K562 (cell line): ENCODE measurements around the gene CIART. TPM values are rescaled to one million over a fixed set of nuclear protein-coding genes. Genes with fewer than 3 reads are reported as not detected.
A peak's percentile ranks its signal among the peaks of the same experiment; 100 is the strongest.

Experiments used
- CHD1 ChIP-seq: fragments of 200-600 bp; sonication (generic); IDR thresholded peaks from one replicate; pipeline ENCODE4 v1.6.1; 2012; ENCODE audit warnings: mild to moderate bottlenecking, moderate library complexity, low read length, inconsistent platforms
- EWSR1 ChIP-seq: fragments of 450-650 bp; IDR thresholded peaks from 2 replicates; pipeline ENCODE4 v1.6.1; 2018; ENCODE audit warnings: borderline replicate concordance, mild to moderate bottlenecking, low read depth, moderate library complexity; ENCODE audit not compliant: partially characterized antibody
- HMGN3 ChIP-seq: IDR thresholded peaks from 2 replicates; pipeline ENCODE4 v1.6.1; 2011; ENCODE audit warnings: borderline replicate concordance, low read depth, mild to moderate bottlenecking, mixed read lengths, low read length; ENCODE audit not compliant: insufficient read length; ENCODE audit errors: extremely low read depth
- JUNB ChIP-seq: fragments of 450-650 bp; formaldehyde crosslinking; conservative IDR thresholded peaks from 2 replicates; pipeline ENCODE4 v1.4.0; 2020; ENCODE audit warnings: mild to moderate bottlenecking
- KHSRP ChIP-seq: fragments of 450-650 bp; IDR thresholded peaks from 2 replicates; pipeline ENCODE4 v1.6.1; 2017
- KLF10 ChIP-seq: fragments of 250-450 bp; sonication (Bioruptor Pico); IDR thresholded peaks from 2 replicates; pipeline ENCODE4 v1.6.1; 2021; ENCODE audit warnings: matching md5 sums
- KLF13 ChIP-seq: fragments of 450-650 bp; IDR thresholded peaks from 2 replicates; pipeline ENCODE4 v1.6.1; 2016; ENCODE audit warnings: missing genetic modification characterization, low read depth, mild to moderate bottlenecking, missing compliant biosample characterization, moderate library complexity, borderline replicate concordance
- NR2C1 ChIP-seq, 2 experiments: fragments of 450-650 bp; IDR thresholded peaks; 2 replicates each; pipeline ENCODE4 v1.6.1; 2017; ENCODE audit warnings: mild to moderate bottlenecking in 2 of 2, antibody characterized with exemption in 1 of 2, inconsistent platforms in 1 of 2, missing compliant biosample characterization in 1 of 2, missing genetic modification characterization in 1 of 2
- PHB ChIP-seq: fragments of 250-450 bp; sonication (Bioruptor Pico); IDR thresholded peaks from 2 replicates; pipeline ENCODE4 v1.5.0; 2021
- PHF20 ChIP-seq: fragments of 450-650 bp; IDR thresholded peaks from 2 replicates; pipeline ENCODE4 v1.6.1; 2018; ENCODE audit not compliant: partially characterized antibody
- SMARCB1 ChIP-seq: IDR thresholded peaks from 2 replicates; pipeline ENCODE4 v1.6.1; 2011; ENCODE audit warnings: improper control_type of control experiment, low read depth; ENCODE audit not compliant: insufficient read length
- SNRNP70 ChIP-seq: fragments of 200-400 bp; formaldehyde crosslinking; optimal IDR thresholded peaks from 2 replicates; pipeline ENCODE3; 2017; ENCODE audit warnings: low read depth, low read length
- TAL1 ChIP-seq: fragments of 450-650 bp; IDR thresholded peaks from 2 replicates; pipeline ENCODE4 v1.6.1; 2016; ENCODE audit warnings: mild to moderate bottlenecking
- TCF7L2 ChIP-seq: fragments of 150-350 bp; IDR thresholded peaks from 2 replicates; pipeline ENCODE4 v1.6.1; 2016; ENCODE audit warnings: low read depth, mild to moderate bottlenecking, low read length, moderate library complexity
- TGIF2 ChIP-seq: sonication (generic); formaldehyde crosslinking; IDR thresholded peaks from 2 replicates; pipeline ENCODE4 v1.8.1; 2022; ENCODE audit warnings: mild to moderate bottlenecking, missing genetic modification reagents, moderate library complexity
- ZNF263 ChIP-seq: sonication (generic); formaldehyde crosslinking; IDR thresholded peaks from 2 replicates; pipeline ENCODE4 v1.8.0; 2022; ENCODE audit warnings: mild to moderate bottlenecking, missing genetic modification reagents, borderline replicate concordance
- ZNF274 ChIP-seq: IDR thresholded peaks from 2 replicates; pipeline ENCODE4 v1.6.1; 2011; ENCODE audit warnings: low read depth, mild to moderate bottlenecking, low read length, moderate library complexity, borderline replicate concordance
- ZNF583 ChIP-seq: fragments of 250-450 bp; sonication (Bioruptor Pico); IDR thresholded peaks from 2 replicates; pipeline ENCODE4 v1.4.0; 2020
- ZNF75A ChIP-seq: fragments of 450-650 bp; formaldehyde crosslinking; IDR thresholded peaks from 2 replicates; pipeline ENCODE4 v1.4.0; 2020; ENCODE audit warnings: mild to moderate bottlenecking
- ZNF77 ChIP-seq: fragments of 250-450 bp; sonication (Bioruptor Pico); IDR thresholded peaks from 2 replicates; pipeline ENCODE4 v1.5.0; 2020
- polyA plus RNA-seq, 8 experiments: library from polyadenylated mRNA; depleted of rRNA in 4 of 8; stranded (reverse) in 5 of 8; unstranded in 3 of 8; fragments of >200 nt; fragmentation: Nextera tagmentation in 2 of 8; fragmentation: Illumina TruSeq in 1 of 8; extraction: Ambion mirVana in 2 of 8; extraction: Trizol in 1 of 8; gene quantifications; 2 replicates each; pipeline versions ENCODE4 v1.2.1 to v1.2.3, GENCODE V29; 2011 to 2014; ENCODE audit warnings: inconsistent platforms in 1 of 8, missing spikeins in 1 of 8
- total RNA-seq, 7 experiments: library from RNA; depleted of rRNA in 6 of 7; stranded (reverse); fragments of >200 nt in 6 of 7; fragmentation: Illumina TruSeq in 2 of 7; extraction: Trizol in 2 of 7; gene quantifications; 2 replicates each; pipeline versions ENCODE4 v1.2.1 to v1.2.3, GENCODE V29; 2011 to 2021; ENCODE audit warnings: low replicate concordance in 1 of 7
- TF ChIP-seq, protein P1 (sequence below): fragments of 250-450 bp; sonication (Bioruptor Pico); IDR thresholded peaks from 2 replicates; pipeline ENCODE4 v1.5.1; 2021; ENCODE audit warnings: mild to moderate bottlenecking
- TF ChIP-seq, protein P2 (sequence below): sonication (generic); formaldehyde crosslinking; IDR thresholded peaks from 2 replicates; pipeline ENCODE4 v1.8.0; 2023; ENCODE audit warnings: mild to moderate bottlenecking, missing genetic modification reagents
- TF ChIP-seq, protein P3 (sequence below): fragments of 450-650 bp; IDR thresholded peaks from 2 replicates; pipeline ENCODE4 v1.7.0; 2016; ENCODE audit warnings: borderline replicate concordance
- TF ChIP-seq, protein P4 (sequence below): fragments of 250-450 bp; sonication (Bioruptor Pico); IDR thresholded peaks from 2 replicates; pipeline ENCODE4 v1.8.0; 2021; ENCODE audit warnings: mild to moderate bottlenecking, moderate library complexity

Gene CIART
- total and polyA plus RNA-seq, 9 of the 15 experiments (the other 6 are each of a cell fraction or from before 2014, with no cell fraction given) = 0.07 to 0.35 (median 0.19) TPM; not detected in 2

DNA sequence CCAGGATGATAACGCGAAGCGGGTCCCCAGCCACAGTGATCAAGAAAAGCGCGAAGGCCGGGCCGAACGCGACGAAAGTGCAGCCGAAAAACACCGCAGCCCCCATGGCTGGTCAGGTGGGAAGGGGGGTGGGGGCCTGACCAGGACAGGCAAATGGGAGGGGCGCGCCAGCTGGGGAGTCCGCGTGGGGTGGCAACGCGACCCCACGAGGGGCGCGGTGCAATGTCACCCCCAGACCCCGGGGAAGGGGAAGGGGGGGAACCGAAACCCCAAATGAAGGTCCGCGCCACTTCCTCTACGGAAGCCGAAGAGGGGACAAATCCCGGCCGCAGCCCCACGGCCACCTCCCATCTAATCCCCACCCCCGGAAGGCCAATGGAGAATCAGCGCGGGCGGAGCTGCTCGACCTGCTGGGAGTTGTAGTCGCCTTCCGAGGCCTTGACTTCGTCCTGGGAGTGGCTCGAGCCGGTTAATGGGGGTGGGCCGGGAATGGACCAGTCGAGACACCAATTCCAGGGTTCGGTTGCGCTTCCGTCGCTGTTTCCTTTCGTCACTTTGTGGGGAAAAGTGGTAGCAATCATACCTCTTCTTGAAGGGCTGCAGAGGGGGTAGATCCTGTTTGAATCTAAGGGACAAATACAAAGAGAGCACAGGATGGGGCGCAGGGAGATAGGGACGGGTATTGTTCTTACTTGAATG lies 13.5 kb upstream of the CIART start, which contains the start of gene APH1A (continued):
- TF ChIP-seq, protein P1, sequence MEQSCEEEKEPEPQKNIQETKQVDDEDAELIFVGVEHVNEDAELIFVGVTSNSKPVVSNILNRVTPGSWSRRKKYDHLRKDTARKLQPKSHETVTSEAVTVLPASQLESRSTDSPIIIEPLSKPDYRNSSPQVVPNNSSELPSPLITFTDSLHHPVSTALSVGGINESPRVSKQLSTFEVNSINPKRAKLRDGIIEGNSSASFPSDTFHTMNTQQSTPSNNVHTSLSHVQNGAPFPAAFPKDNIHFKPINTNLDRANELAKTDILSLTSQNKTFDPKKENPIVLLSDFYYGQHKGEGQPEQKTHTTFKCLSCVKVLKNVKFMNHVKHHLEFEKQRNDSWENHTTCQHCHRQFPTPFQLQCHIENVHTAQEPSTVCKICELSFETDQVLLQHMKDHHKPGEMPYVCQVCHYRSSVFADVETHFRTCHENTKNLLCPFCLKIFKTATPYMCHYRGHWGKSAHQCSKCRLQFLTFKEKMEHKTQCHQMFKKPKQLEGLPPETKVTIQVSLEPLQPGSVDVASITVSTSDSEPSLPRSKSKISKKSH (CRISPR knock-in tag) = no peak
- TF ChIP-seq, protein P2, sequence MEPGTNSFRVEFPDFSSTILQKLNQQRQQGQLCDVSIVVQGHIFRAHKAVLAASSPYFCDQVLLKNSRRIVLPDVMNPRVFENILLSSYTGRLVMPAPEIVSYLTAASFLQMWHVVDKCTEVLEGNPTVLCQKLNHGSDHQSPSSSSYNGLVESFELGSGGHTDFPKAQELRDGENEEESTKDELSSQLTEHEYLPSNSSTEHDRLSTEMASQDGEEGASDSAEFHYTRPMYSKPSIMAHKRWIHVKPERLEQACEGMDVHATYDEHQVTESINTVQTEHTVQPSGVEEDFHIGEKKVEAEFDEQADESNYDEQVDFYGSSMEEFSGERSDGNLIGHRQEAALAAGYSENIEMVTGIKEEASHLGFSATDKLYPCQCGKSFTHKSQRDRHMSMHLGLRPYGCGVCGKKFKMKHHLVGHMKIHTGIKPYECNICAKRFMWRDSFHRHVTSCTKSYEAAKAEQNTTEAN (CRISPR knock-in tag) = no peak
- TF ChIP-seq SMARCB1 (no peak), TCF7L2 (no peak), ZNF274 (no peak), ZNF263 (CRISPR knock-in tag) (no peak), EWSR1 (no peak), SNRNP70 (no peak), KHSRP (no peak), KLF10 (CRISPR knock-in tag) (no peak), PHB (CRISPR knock-in tag) (no peak), HMGN3 (no peak), TGIF2 (CRISPR knock-in tag) (0 out of 2 replicates have a peak, but pooled peaks have one; percentile 20), KLF13 (tag) (peak; percentile 82), NR2C1 (IDR thresholded peaks at IDR 0.05) (peak; percentile 48; the same call in 1 of the 2 replicates), NR2C1 (tag; IDR thresholded peaks at IDR 0.05) (peak; percentile 70), PHF20 (peak; percentile 57), TAL1 (no peak), JUNB (CRISPR knock-in tag) (no peak), CHD1 (no peak), ZNF77 (CRISPR knock-in tag) (no peak), ZNF583 (CRISPR knock-in tag) (no peak), ZNF75A (CRISPR knock-in tag) (no peak)
- TF ChIP-seq, protein P3, sequence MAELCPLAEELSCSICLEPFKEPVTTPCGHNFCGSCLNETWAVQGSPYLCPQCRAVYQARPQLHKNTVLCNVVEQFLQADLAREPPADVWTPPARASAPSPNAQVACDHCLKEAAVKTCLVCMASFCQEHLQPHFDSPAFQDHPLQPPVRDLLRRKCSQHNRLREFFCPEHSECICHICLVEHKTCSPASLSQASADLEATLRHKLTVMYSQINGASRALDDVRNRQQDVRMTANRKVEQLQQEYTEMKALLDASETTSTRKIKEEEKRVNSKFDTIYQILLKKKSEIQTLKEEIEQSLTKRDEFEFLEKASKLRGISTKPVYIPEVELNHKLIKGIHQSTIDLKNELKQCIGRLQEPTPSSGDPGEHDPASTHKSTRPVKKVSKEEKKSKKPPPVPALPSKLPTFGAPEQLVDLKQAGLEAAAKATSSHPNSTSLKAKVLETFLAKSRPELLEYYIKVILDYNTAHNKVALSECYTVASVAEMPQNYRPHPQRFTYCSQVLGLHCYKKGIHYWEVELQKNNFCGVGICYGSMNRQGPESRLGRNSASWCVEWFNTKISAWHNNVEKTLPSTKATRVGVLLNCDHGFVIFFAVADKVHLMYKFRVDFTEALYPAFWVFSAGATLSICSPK = no peak
- TF ChIP-seq, protein P4, sequence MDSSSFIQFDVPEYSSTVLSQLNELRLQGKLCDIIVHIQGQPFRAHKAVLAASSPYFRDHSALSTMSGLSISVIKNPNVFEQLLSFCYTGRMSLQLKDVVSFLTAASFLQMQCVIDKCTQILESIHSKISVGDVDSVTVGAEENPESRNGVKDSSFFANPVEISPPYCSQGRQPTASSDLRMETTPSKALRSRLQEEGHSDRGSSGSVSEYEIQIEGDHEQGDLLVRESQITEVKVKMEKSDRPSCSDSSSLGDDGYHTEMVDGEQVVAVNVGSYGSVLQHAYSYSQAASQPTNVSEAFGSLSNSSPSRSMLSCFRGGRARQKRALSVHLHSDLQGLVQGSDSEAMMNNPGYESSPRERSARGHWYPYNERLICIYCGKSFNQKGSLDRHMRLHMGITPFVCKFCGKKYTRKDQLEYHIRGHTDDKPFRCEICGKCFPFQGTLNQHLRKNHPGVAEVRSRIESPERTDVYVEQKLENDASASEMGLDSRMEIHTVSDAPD = no peak
